DND-41 (cell line): ENCODE results near the gene PSMG3.

Experiments used
- ATAC-seq: fragments of 200-7000 bp; cut with Tn5 transposase; 3 replicates; pipeline ENCODE4 v1.9.1; 2021; ENCODE audit warnings: low read depth; ENCODE audit not compliant: insufficient read depth
- DNase-seq: peaks from one replicate; pipeline ENCODE4 v3.0.0-alpha.2; 2020
- H2AFZ ChIP-seq: 2 replicates; pipeline ENCODE4 v1.6.0; 2012; ENCODE audit warnings: low read depth, low read length
- H3K27ac ChIP-seq: 2 replicates; pipeline ENCODE4 v1.5.1; 2012; ENCODE audit warnings: low read length, inconsistent platforms
- H3K27me3 ChIP-seq: fragments of 200-600 bp; sonication (generic); 2 replicates; pipeline ENCODE4 v1.6.0; 2012; ENCODE audit warnings: low read length, mild to moderate bottlenecking, inconsistent platforms; ENCODE audit not compliant: insufficient read depth, poor library complexity
- H3K36me3 ChIP-seq: 2 replicates; pipeline ENCODE4 v1.5.1; 2012; ENCODE audit warnings: low read length, inconsistent platforms; ENCODE audit not compliant: insufficient read depth
- H3K4me1 ChIP-seq: 2 replicates; pipeline ENCODE4 v1.5.1; 2012; ENCODE audit warnings: mild to moderate bottlenecking, low read length; ENCODE audit not compliant: insufficient read depth
- H3K4me2 ChIP-seq: 2 replicates; pipeline ENCODE4 v1.6.0; 2012; ENCODE audit warnings: mild to moderate bottlenecking, moderate library complexity, low read length, inconsistent platforms; ENCODE audit not compliant: insufficient read depth
- H3K4me3 ChIP-seq, 2 experiments: fragments of 200-600 bp in 1 of 2; shearing (Covaris generic) in 1 of 2; 2 replicates each; pipeline ENCODE4 v1.5.1; 2012 to 2016; ENCODE audit warnings: inconsistent platforms in 2 of 2, low read length in 2 of 2, mild to moderate bottlenecking in 2 of 2, low read depth in 1 of 2, moderate library complexity in 1 of 2
- H3K79me2 ChIP-seq: 2 replicates; pipeline ENCODE4 v1.6.0; 2012; ENCODE audit warnings: low read length, inconsistent platforms; ENCODE audit not compliant: insufficient read depth
- H3K9ac ChIP-seq: 2 replicates; pipeline ENCODE4 v1.6.0; 2012; ENCODE audit warnings: low read depth, mild to moderate bottlenecking, inconsistent platforms, low read length, moderate library complexity
- H3K9me3 ChIP-seq: 2 replicates; pipeline ENCODE4 v1.5.1; 2012; ENCODE audit warnings: low read length, moderate library complexity, mild to moderate bottlenecking, inconsistent platforms; ENCODE audit not compliant: insufficient read depth, severe bottlenecking
- H4K20me1 ChIP-seq: 2 replicates; pipeline ENCODE4 v1.6.0; 2012; ENCODE audit warnings: low read length; ENCODE audit not compliant: insufficient read depth
- CTCF ChIP-seq: IDR thresholded peaks from 2 replicates; pipeline ENCODE4 v1.5.1; 2012; ENCODE audit warnings: borderline replicate concordance, low read length, moderate library complexity, mild to moderate bottlenecking; ENCODE audit not compliant: poor library complexity, severe bottlenecking; ENCODE audit errors: extremely low read depth
- EZH2 ChIP-seq: IDR thresholded peaks from 3 replicates; pipeline ENCODE4 v1.6.1; 2012; ENCODE audit warnings: borderline replicate concordance, low read depth, mild to moderate bottlenecking, moderate library complexity, low read length, inconsistent platforms; ENCODE audit not compliant: severe bottlenecking

The PSMG3 gene

GRCh38 chr7:1591876-1592275 lies 22.0 kb upstream of the PSMG3 start:
- Histone ChIP-seq H3K4me1 (peaks cover 54% of the 10 kb centered on the region), H2AFZ (no peak overlapping the region), H3K27ac (peak overlapping the region; percentile 98), H3K9me3 (no peaks in the 10 kb centered on the region), H3K9ac (peak overlapping the region; percentile 59), H4K20me1 (no peaks in the 10 kb centered on the region), H3K27me3 (no peaks in the 10 kb centered on the region), H3K4me2 (peak overlapping the region; percentile 69), H3K79me2 (no peaks in the 10 kb centered on the region), H3K36me3 (no peaks in the 10 kb centered on the region), H3K4me3 (peak overlapping the region in 1 of 2 experiments; percentile 45; a peak in 2 of 4 replicates)
- ATAC-seq, result peak; percentile 73
- DNase-seq, result peak; percentile 83
- TF ChIP-seq CTCF, result no peak
- no peak for TF ChIP-seq EZH2

DNA sequence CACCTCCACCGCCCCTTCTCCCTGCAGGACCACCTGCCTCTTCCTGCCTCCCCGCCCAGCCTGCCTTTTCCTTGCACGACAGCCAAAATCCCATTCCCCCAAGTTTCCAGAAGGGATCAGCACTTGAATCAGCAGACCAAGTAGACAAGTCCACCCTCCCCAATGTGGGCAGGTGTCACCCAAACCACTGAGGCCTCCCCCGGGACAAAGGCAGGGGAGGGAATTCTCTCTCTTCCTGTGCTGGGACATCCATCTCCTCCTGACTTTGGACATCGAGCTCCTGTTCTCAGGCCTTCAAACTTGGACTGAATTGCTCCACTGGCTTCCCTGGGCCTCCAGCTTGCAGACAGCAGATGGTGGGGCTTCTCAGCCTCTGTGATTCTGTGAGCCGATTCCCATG lies 21.6 kb upstream of the PSMG3 start:
- Histone ChIP-seq H3K9ac (peak overlapping the region; percentile 59), H3K27me3 (no peaks in the 10 kb centered on the region), H3K4me2 (peak overlapping the region; percentile 69), H3K4me3 (peak overlapping the region in 1 of 2 experiments; percentile 45; a peak in 2 of 4 replicates), H3K27ac (peak overlapping the region; percentile 98), H3K9me3 (no peaks in the 10 kb centered on the region), H4K20me1 (no peaks in the 10 kb centered on the region), H3K79me2 (no peaks in the 10 kb centered on the region), H2AFZ (no peak overlapping the region), H3K36me3 (no peaks in the 10 kb centered on the region), H3K4me1 (peaks cover 54% of the 10 kb centered on the region)
- ATAC-seq (no peak; the same call in 2 of the 3 replicates), DNase-seq (peak; percentile 29)
- TF ChIP-seq CTCF (no peak), EZH2 (no peak)

GRCh38 chr7:1590887-1591286 lies 21.1 kb upstream of the PSMG3 start:
- Histone ChIP-seq H3K36me3 (no peaks in the 10 kb centered on the region), H3K4me2 (peak overlapping the region; percentile 69), H3K4me3 (peak overlapping the region in 1 of 2 experiments; percentile 45; a peak in 1 of 4 replicates), H3K4me1 (peaks cover 54% of the 10 kb centered on the region), H3K9me3 (no peaks in the 10 kb centered on the region), H2AFZ (no peak overlapping the region), H4K20me1 (no peaks in the 10 kb centered on the region), H3K79me2 (no peaks in the 10 kb centered on the region), H3K27me3 (no peaks in the 10 kb centered on the region), H3K27ac (peak overlapping the region; percentile 98), H3K9ac (peak overlapping the region; percentile 59)
- DNase-seq (no peak), ATAC-seq (no peak)
- no peak for TF ChIP-seq EZH2
- TF ChIP-seq CTCF, result no peak
